Measurements from ENCODE around the gene TNF. TPM values are rescaled to one million over a fixed set of nuclear protein-coding genes. Genes with fewer than 3 reads are reported as not detected.

The TNF gene
- total and polyA plus RNA-seq, 9 donors, result 0.24 to 3.0 (median 0.79) TPM; not detected in 3

GRCh38 chr6:31532644-31533454, 42.5 kb upstream of the TNF start:
- H3K27me3 ChIP-seq, result no peaks in the 10 kb centered on the region
- no peaks in the 10 kb centered on the region for H3K9me3 ChIP-seq
- H3K4me3 ChIP-seq, result no peak overlapping the region
- TF ChIP-seq POLR2A (IDR thresholded peaks at IDR 0.05), result no peak
- H3K4me1 ChIP-seq (ENCODE audit: insufficient read depth), result peaks cover 3% of the 10 kb centered on the region
- 37 to 57% (median 42%) methylated on average over 9 of the region's 9 CpGs for WGBS, 3 donors
- intact Hi-C loops (cut with DNase I), result no loop called here
- H3K27ac ChIP-seq, result no peak overlapping the region
- no peaks in the 10 kb centered on the region for H3K36me3 ChIP-seq
- DNase-seq, result no peak

DNA sequence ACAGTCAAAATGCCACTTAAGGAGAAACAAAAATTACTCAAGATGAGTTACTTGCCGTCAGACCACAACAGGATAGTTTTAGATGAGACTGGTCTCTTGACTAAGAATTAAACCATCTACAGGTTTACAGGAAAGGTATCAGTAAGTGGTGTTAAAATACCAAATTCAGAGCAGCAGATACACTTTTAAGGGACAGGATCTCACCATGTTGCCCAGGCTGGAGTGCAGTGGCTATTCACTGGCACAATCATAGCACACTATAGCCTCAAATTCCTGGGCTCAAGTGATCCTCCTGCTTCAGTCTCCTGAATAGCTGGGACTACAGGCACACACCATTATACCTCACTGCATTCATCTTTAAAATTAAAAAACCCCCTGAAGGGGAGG, 41.9 kb upstream of the TNF start:
- no peak for TF ChIP-seq EP300 (IDR thresholded peaks at IDR 0.05)
- TF ChIP-seq, protein P1, sequence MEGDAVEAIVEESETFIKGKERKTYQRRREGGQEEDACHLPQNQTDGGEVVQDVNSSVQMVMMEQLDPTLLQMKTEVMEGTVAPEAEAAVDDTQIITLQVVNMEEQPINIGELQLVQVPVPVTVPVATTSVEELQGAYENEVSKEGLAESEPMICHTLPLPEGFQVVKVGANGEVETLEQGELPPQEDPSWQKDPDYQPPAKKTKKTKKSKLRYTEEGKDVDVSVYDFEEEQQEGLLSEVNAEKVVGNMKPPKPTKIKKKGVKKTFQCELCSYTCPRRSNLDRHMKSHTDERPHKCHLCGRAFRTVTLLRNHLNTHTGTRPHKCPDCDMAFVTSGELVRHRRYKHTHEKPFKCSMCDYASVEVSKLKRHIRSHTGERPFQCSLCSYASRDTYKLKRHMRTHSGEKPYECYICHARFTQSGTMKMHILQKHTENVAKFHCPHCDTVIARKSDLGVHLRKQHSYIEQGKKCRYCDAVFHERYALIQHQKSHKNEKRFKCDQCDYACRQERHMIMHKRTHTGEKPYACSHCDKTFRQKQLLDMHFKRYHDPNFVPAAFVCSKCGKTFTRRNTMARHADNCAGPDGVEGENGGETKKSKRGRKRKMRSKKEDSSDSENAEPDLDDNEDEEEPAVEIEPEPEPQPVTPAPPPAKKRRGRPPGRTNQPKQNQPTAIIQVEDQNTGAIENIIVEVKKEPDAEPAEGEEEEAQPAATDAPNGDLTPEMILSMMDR (IDR thresholded peaks at IDR 0.05), result no peak
- TF ChIP-seq POLR2A (IDR thresholded peaks at IDR 0.05), result no peak
- no peaks in the 10 kb centered on the region for H3K27me3 ChIP-seq
- H3K27ac ChIP-seq, result no peak overlapping the region
- H3K4me1 ChIP-seq (ENCODE audit: insufficient read depth), result peaks cover 3% of the 10 kb centered on the region
- H3K36me3 ChIP-seq, result no peaks in the 10 kb centered on the region
- no peak for DNase-seq
- WGBS, 3 donors, result 71 to 84% (median 79%) methylated on average over 1 of the region's 1 CpG
- no peaks in the 10 kb centered on the region for H3K9me3 ChIP-seq
- no peak overlapping the region for H3K4me3 ChIP-seq
- intact Hi-C loops (cut with DNase I), result no loop called here

DNA sequence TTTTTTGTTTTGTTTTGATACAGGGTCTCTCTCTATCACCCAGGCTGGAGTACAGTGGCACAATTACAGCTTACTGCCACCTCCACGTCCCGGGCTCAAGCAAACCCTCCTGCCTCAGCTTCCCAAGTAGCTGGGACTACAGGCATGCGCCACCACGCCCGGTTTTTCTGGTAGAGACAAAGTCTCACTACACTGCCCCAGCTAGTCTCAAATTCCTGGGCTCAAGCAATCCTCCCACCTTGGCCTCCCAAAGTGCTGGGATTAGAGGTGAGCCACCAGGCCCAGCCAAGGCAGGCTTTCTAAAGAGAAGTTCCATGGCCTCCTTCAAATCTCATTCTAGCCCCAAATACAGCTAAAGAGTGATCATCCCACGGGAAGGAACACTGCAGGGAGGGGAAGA, 41.4 kb upstream of the TNF start:
- TF ChIP-seq EP300 (IDR thresholded peaks at IDR 0.05) (no peak), POLR2A (IDR thresholded peaks at IDR 0.05) (no peak)
- TF ChIP-seq, protein P1 (IDR thresholded peaks at IDR 0.05), result no peak
- H3K9me3 ChIP-seq, result no peaks in the 10 kb centered on the region
- WGBS, 3 donors, result 84 to 92% (median 85%) methylated on average over 6 of the region's 6 CpGs
- H3K4me3 ChIP-seq, result no peak overlapping the region
- intact Hi-C loops (cut with DNase I), result no loop called here
- no peaks in the 10 kb centered on the region for H3K27me3 ChIP-seq
- H3K27ac ChIP-seq, result no peak overlapping the region
- H3K4me1 ChIP-seq (ENCODE audit: insufficient read depth), result peaks cover 4% of the 10 kb centered on the region
- no peak for DNase-seq
- H3K36me3 ChIP-seq, result no peaks in the 10 kb centered on the region

DNA sequence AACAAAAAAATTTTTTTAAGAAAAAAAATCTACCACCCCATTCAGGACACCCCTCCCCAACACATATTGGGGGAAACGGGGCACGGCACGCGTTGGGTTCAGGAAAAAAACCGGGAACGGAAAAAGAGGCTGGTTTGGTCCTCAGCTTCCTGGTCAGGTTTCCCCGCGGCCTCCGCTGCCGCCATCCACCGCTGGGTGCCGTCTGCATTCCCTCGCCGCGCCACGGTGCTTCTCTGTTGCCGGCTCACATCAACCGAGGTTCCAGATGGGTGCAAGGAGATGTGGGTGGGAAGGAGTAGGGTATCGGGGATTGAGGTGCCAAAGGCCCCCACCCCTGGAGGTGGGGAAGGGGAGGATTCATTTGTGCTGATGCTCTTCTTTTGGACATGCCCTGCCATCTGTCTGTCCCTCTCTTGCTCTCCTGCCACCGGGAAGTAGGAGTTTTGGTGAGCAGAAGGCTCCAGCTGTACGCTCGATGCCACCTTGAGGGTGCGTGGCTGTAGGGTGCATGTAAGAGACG, 40.8 kb upstream of the TNF start:
- Histone ChIP-seq H3K4me1 (ENCODE audit: insufficient read depth) (peaks cover 7% of the 10 kb centered on the region), H3K27me3 (no peaks in the 10 kb centered on the region), H3K4me3 (no peak overlapping the region), H3K9me3 (no peaks in the 10 kb centered on the region), H3K27ac (no peak overlapping the region), H3K36me3 (no peaks in the 10 kb centered on the region)
- no peak for TF ChIP-seq EP300 (IDR thresholded peaks at IDR 0.05)
- TF ChIP-seq, protein P1 (IDR thresholded peaks at IDR 0.05), result no peak
- TF ChIP-seq POLR2A (IDR thresholded peaks at IDR 0.05), result no peak
- 87% methylated on average over 24 of the region's 24 CpGs for WGBS, 3 donors
- DNase-seq, result no peak
- intact Hi-C loops (cut with DNase I), result no loop called here

Data from ovary (tissue), 9 donors.